GM18909 (cell line): ENCODE measurements around the gene WDFY3.

ENCODE experiments used
- ATAC-seq: cut with Tn5 transposase; IDR thresholded peaks from one replicate; pipeline ENCODE4 v1.9.1; 2021; ENCODE audit warnings: mild to moderate bottlenecking; ENCODE audit not compliant: unreplicated experiment, poor library complexity

Gene WDFY3

GRCh38 chr4:84966382-84967242, at the start of gene WDFY3:
Gene WDFY3 (minus strand): TSS chr4:84966690. CDS start chr4:84860591, 106,099 bp downstream.
- peak; percentile 56 for ATAC-seq

GRCh38 chr4:85005865-85006377, 39.4 kb upstream of the WDFY3 start:
- no peak for ATAC-seq

- no peak for ATAC-seq
Measured at GRCh38 chr4:85000343-85000742, 33.9 kb upstream of the WDFY3 start.

- no peak for ATAC-seq
Measured at GRCh38 chr4:84995386-84995785, 28.9 kb upstream of the WDFY3 start.

- no peak for ATAC-seq
Measured at GRCh38 chr4:84994280-84994679, 27.8 kb upstream of the WDFY3 start.

- no peak for ATAC-seq
Measured at GRCh38 chr4:84985952-84986351, 19.5 kb upstream of the WDFY3 start.

- no peak for ATAC-seq
Measured at GRCh38 chr4:84977396-84977795, 10.9 kb upstream of the WDFY3 start.

- ATAC-seq = no peak
Measured at GRCh38 chr4:84973856-84974255, 7.4 kb upstream of the WDFY3 start.

GRCh38 chr4:84971319-84971932, 4.9 kb upstream of the WDFY3 start:
- peak; percentile 61 for ATAC-seq

- ATAC-seq = no peak
Measured at GRCh38 chr4:84968925-84969324, 2.4 kb upstream of the WDFY3 start.

- no peak for ATAC-seq
Measured at GRCh38 chr4:84967243-84967690, 777 bp upstream of the WDFY3 start.

- peak; percentile 28 for ATAC-seq
Measured at GRCh38 chr4:84965553-84966381, 723 bp downstream of the WDFY3 start.

GRCh38 chr4:84964995-84965552, 1.4 kb downstream of the WDFY3 start:
- no peak for ATAC-seq

GRCh38 chr4:84962102-84962501, 4.4 kb downstream of the WDFY3 start:
- no peak for ATAC-seq

GRCh38 chr4:84958434-84958833, 8.1 kb downstream of the WDFY3 start:
- ATAC-seq = no peak

GRCh38 chr4:84957514-84958420, 8.7 kb downstream of the WDFY3 start:
- ATAC-seq = no peak

- ATAC-seq = no peak
Measured at GRCh38 chr4:84956014-84956413, 10.5 kb downstream of the WDFY3 start.

- ATAC-seq = no peak
Measured at GRCh38 chr4:84954982-84955567, 11.4 kb downstream of the WDFY3 start.

- no peak for ATAC-seq
Measured at GRCh38 chr4:84952776-84953175, 13.7 kb downstream of the WDFY3 start.
